NCI-H2227 treated with DMSO at 0.1 percent for 48 hours (cell line): Measurements from ENCODE around the gene CTAG2.
"Not testable (repeated sequence)": the region's sequence is repeated elsewhere in the genome, so short reads cannot be mapped to it uniquely, and the experiment has no call there.

Source experiments
- DNase-seq: peaks from one replicate; lab custom pipeline; 2025; lab: John Stamatoyannopoulos, UW

Gene CTAG2

DNA sequence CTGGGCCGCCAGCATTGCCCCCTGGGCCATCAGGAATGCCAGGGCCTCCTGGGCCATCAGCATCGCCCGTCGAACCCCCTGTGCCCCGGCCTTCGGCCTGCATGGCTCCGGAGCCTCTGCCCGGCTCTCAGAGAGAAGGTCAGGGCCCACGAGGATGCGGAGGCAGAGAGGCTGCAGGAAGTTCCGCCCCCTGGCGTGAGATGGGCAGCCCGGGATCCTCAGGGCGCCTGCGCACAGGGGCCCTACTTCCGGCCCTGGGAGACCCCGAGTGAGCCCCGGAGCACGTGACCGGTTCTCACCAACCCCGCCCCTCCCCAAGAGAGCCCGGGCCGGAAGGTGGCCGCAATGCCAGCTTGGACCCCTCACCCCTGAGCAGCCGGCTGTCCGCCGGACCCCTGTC lies at the start of gene CTAG2:
Gene CTAG2, minus strand, starts transcription at position 167 of the 400 bp plus-strand sequence. Its CDS starts 64 bp downstream, at position 103.
- not testable (repeated sequence) for DNase-seq

DNA sequence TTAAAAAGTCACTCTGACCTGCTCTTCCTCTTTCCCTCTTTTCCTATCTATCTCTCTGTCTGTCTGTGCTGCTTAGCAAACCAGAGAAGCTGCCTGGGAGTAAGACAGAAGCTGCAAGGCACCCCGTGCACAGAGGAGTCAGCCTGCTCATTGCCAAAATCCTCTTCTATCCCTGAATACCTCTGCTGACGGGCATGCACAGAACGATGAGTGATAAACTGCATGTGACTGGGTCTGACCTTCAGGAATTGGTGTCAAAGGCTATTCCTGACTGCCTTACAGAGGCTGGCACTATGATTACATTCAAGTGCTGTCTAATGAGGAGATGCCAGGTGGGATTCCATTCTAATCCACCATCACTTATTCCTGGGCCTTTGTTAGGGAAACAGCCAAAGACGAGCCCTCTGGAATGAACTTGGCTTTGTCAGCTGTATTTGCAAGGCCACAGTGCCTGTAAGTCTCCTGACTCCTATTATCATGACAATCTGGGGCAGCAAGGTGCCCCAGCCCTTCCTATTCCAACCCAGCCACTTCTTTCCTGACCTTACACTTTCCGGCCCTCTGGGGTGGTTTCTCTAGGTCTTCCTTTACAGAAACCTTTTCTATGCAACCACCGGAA lies 45.4 kb upstream of the CTAG2 start:
- no peak for DNase-seq

DNA sequence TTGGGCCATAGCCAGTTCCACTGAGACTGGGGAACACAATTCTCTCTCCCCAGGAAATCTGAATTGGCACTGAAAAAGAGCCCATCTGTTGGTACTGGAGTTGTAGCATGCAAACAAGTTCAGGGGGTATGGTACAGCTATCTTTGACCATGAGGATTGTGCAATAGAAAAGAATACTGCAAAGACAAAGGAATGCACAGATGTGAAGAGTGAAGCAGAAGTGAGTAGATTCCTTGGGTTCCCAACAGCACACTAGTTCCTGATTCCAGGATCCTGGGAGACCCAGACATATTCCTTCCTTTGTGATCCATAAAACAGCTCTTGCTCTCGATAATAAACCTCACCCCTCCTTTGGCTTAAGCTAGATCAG lies 43.3 kb upstream of the CTAG2 start:
- no peak for DNase-seq

DNA sequence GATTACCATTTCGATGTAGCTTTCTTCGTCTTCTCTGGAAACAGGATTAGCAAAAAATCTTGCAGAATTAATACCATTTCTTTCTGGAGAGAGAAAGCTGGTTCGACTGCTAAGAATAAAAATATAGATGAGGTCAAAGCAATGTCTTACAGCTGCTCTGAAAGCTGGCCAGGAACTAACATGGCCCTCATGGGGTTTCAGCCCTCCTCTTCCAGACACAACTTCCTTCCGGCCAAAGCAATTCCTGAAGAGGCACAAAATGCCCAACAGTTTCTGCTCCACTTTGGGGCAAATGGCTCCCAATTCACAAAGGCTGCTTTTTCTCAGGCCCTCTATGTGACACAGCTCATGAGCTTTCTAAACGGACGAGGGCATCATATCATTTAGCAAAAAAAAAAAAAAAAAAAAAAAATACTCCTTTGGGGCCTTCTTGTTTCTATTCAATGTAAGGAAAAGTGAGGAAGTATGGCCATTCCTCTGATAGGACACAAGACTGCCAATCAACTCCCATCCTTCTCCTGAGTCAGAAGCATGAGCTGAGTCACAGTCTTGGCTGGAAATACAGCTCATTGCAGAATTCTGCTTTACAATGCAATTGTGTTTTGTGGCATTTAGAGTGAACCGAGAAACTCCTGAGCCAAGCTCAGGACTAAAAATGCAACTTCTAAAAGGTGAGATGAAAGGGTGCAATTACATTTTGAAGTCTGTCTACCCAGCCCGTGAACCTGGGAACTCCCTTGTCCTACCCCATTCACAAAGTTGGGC lies 42.7 kb upstream of the CTAG2 start:
- DNase-seq, result no peak

DNA sequence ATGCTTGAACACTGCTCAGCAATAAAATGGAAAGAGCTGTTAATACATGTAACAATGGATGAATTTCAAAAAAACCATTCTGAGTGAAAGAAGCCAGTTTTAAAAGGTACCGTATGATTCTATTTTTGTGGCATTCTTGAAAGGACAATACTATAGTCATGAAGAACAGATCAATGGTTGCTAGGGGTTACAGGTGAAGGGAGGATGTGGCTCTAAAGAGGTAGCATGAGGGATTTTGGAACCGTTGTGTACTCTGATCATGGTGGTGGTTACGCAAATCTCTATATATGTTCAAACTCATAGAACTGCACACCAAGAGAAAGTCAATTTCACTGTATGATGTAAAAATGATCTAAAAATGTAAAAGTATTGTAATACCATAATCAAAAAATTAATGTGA lies 40.0 kb upstream of the CTAG2 start:
- DNase-seq, result no peak

DNA sequence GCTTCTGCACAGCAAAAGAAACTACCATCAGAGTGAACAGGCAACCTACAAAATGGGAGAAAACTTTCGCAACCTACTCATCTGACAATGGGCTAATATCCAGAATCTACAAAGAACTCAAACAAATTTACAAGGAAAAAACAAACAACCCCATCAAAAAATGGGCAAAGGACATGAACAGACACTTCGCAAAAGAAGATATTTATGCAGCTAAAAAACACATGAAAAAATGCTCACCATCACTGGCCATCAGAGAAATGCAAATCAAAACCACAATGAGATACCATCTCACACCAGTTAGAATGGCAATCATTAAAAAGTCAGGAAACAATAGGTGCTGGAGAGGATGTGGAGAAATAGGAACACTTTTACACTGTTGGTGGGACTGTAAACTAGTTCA lies 37.1 kb upstream of the CTAG2 start:
- not testable (repeated sequence) for DNase-seq

DNA sequence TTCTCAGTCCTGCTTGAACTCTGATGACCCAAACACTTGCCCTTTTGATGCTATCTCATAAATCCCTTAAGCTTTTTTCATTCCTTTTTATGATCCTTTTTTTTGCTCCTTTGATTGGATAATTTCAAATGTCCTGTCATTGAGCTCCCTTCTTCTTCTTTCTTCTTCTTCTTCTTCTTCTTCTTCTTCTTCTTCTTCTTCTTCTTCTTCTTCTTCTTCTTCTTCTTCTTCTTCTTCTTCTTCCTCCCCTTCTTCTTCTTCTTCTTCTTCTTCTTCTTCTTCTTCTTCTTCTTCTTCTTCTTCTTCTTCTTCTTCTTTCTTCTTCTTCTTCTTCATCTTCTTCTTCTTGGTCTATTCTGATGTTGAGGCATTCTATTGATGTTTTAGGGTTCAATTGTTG lies 18.7 kb upstream of the CTAG2 start:
- not testable (repeated sequence) for DNase-seq

DNA sequence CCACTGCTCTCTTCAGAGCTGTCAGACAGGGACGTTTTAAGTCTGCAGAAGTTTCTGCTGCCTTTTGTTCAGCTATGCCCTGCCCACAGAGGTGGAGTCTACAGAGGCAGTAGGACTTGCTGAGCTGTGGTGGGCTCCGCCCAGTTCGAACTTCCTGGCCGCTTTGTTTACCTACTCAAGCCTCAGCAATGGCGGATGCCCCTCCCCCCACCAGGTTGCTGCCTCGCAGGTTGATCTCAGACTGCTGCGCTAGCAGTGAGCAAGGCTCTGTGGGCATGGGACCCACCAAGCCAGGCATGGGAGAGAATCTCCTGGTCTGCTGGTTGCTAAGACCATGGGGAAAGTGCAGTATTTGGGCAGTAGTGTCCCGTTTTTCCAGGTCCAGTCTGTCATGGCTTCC lies 17.5 kb upstream of the CTAG2 start:
- DNase-seq, result not testable (repeated sequence)

DNA sequence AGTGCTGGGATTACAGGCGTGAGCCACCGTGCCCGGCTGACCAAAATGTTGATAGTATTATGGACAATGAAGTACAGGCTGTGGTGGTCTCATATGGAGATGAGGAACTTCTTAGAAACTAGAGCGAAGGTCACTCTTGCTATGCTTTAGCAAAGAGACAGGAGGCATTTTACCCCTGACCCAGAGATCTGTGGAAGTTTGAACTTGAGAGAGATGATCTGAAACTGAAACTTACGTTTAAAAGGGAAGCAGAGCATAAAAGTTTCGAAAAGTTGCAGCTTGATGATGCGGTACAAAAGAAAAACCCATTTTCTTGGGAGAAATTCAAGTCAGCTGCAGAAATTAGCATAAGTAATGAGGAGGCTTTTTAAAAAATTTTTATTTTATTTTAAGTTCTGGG lies 8.5 kb upstream of the CTAG2 start:
- DNase-seq, result no peak

DNA sequence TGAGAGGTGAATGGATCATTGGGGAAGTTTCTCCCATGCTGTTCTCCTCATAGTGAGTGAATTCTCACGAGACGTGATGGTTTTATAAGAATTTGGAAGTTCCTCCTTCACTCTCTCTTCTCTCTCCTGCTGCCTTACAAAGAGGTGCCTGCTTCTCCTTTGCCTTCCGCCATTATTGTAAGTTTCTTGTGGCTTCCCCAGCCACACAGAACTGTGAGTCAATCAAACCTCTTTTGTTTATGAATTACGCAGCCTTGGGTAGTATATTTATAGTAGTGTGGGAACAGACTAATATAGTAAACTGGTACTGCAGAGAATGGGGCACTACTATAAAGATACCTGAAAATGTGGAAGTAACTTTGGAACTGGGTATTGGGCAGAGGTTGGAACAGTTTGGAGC lies 7.8 kb upstream of the CTAG2 start:
- no peak for DNase-seq

DNA sequence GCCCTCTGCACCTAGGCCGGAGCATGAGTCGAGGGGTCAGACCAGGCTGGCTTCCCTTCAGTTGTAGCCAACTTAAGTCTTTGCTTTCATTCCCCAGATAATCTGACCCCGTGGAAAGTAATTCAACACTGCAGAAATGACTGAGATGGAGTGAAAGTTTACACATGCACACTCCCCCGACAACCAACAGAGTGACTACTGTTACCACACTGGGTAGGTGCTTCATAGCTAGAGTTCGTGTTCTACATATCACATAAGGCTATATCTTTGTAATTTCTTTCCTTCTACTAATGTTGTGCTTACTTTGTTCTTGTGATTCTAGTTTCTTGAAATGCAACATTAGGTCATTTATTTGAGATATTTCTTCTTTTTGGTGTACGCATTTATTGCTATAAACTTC lies 7.2 kb upstream of the CTAG2 start:
- DNase-seq, result no peak

DNA sequence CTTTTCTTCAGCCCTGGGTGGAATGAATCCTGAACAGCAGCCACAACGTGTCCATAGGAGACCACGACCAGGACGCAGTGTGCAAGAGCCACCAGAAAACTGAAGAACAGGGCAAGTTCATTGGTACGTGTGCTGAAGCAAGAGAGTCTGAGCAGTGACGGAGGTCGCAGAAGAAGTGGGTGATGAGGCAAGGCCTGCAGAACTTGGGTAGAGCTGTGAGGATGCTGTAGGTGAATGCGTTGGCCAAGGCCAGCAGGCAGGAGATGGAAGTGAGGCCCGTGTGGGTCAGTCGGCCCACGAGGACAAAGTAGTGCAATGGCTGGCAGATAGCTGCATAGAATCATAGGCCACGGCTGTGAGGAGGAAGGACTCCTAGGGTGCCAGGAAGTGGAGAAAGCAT lies 5.6 kb upstream of the CTAG2 start:
- DNase-seq, result no peak

DNA sequence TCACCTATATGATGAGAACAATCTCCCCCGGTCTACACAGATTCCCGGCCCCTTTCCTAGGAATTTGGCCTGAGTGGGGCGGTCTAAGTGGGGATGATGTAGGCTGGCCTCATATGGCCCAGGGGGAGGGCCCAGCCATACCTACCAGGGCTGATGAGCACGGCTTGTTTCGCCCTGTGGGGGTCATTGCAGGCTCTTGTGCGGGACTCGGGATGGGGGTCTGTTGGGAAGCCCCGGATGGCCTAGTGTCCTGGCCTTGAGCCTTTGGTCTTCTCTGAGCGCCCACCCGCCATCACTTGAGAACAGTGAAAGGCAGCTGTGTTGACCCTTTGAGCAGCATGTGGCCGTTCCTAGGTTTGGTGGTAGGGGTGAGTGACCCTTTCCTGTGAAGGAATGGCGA lies 4.8 kb upstream of the CTAG2 start:
- no peak for DNase-seq

DNA sequence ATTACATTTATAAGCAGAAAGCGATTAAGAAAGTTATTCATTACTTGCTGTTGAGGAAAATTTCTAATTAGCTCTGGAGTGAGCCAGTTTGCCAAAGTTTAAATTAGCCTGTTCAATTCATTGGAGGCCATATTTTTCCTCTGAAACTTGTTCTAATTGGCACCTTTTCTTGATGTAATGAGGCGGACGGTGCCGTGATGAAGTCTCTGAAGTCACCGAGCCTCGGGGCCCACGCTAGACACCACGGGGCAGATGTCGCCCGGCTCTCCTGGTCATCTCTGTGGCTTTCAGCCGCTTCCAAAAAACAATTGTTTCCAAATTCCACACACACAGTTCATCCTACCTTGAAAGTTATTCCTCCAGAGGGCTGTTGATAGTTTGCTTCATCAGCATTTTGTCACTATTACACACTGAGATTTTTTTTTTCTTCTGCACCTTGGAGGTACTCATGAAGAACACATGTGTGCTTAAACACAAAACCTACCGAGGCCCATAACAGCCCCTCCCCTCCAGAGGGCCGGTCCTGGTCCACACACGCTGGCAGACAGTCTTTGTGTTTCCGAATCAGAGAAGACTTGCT lies 3.9 kb upstream of the CTAG2 start:
- no peak for DNase-seq

DNA sequence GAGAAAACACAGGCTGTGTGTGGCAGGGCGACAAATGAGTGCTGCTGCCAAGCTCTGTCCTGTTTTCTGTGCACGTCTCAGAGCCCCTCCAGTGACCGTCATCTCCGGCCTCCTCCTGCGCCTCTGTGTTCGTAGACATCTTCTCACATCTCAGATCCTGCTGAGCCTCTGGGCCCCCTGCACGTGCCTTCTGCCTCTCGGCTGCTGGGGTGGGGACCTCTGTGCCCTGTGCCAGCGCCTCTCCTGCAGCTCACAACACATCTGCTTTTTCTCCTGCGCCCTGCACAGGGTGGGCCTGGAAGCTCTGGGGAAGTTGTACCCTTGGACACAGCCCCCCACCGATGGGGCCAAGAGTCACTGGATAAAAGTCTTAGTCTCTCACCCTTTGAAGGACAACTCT lies 2.4 kb upstream of the CTAG2 start:
- no peak for DNase-seq

DNA sequence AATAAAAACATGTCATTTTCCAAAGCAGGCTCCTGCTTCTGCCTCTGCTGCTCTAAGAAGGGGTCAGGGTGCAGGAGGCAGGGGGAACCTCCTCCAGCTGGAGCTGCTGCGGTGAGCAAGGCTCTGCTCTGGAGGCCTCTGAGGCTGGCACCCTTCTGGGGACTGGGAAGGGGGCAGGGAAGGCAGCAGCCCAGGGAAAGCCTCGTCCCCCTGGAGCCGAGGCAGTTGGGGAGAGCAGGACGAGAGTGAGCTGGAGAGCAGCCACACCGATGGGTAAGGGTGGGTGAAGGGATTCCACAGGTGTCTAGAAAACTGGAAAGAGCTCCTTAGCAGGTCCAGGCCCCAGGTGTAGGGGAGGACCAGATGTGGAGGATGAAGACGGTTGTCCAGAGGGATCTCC lies 2.0 kb upstream of the CTAG2 start:
- no peak for DNase-seq

DNA sequence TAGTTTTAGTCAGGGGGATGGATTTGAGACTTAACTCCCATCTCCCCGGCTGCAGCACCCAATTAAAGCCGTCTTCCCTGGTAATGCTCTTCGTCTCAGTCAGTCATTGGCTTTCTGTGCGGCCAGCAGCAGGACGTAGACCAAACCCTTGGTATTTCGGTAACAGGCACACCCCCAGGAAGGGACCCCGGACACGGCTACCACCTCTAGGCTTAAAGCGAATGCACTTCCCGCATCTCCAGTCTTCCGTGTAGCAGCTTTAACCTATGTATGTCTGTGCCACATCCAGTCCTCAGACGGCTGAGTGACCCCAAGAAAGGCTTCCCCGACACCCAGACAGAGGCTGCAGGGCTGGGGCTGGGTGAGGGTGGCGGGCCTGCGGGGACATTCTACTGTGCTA lies 1.5 kb upstream of the CTAG2 start:
- DNase-seq, result no peak

DNA sequence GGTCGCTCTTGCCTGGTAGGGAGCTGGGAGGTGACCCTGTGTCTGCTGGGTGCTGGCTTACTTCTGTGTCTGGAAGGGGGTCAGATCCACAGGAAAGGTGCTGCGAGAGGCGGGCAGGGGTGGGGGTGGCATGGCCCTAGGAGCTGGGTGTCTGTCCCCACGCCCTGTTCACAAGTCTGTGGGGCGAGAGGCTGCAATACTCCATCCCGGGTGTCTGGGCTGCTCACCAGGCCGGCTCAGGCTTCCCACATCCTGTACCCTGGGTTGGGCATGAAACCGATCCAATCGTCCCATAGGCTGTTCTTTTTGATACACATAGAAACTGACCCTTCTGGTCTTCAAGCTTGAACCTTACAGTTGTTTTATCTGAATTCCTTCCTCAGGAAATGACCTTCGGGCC lies 993 bp upstream of the CTAG2 start:
- DNase-seq, result no peak

DNA sequence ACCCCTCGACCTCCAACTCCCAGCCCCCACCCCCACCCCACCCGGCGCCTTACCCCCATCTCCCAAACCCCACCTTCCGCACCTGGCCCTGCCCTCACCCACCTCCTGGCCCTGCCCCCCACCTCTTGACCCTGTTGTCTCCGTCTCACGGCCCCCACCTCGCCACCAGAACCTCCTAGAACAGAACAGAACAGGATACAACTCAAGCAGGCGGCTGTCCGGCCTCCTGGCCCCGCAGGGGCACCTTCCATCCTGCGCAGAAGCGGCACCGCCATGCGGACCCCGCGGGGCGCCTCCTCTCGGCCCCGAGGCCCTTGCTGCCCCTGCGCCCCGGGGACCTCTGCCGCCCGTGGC lies 354 bp downstream of the CTAG2 start:
- no peak for DNase-seq

DNA sequence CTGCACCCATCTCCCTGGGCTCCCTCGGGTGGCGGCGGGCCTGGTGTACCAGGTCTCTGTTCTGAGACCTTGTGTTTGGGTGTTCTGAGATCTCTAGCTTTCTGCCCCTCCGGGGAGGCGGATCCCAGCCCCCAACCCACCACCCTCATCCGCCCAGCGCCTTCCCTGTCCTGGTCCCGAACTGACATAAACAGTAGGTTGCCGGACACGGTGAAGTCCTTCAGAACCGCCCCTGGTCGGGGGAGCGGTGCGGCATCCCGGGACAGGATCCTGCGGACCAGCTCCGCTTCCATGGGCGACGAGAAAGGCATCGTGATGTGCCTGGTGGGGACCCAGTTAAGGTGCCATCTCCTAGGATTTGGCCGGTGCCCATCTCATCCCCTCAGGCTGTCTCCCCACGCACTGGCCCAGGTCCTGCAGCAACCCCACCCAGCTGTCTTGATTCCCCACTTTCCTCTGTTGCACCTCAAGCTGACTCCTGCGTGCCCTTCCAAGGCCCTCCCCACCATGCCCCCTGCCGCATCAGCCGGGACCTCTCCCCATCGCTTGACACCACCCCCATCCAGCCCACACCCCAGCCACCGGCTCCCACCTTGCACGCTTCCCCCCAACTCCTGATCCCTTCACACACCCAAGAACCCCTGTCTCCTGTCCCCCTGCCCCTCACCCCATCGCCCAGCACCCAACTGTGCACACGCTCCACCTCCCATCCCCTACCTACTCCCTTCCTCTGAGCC lies 900 bp downstream of the CTAG2 start:
- DNase-seq, result no peak

DNA sequence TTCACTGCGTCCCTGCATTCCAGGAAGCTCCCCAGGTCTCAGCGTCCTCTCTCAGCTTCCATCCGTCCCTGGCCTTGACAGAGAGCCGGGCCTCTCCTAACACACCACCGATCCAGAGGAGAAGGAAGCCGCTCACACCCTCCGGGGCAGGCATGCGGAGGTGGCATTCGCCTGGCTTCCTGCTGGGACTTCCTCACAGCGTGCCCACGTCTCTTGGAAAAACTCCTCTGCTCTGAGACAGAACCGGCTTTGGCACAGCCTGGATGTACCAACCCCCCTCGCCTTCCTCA lies 3.2 kb downstream of the CTAG2 start:
- DNase-seq, result no peak

DNA sequence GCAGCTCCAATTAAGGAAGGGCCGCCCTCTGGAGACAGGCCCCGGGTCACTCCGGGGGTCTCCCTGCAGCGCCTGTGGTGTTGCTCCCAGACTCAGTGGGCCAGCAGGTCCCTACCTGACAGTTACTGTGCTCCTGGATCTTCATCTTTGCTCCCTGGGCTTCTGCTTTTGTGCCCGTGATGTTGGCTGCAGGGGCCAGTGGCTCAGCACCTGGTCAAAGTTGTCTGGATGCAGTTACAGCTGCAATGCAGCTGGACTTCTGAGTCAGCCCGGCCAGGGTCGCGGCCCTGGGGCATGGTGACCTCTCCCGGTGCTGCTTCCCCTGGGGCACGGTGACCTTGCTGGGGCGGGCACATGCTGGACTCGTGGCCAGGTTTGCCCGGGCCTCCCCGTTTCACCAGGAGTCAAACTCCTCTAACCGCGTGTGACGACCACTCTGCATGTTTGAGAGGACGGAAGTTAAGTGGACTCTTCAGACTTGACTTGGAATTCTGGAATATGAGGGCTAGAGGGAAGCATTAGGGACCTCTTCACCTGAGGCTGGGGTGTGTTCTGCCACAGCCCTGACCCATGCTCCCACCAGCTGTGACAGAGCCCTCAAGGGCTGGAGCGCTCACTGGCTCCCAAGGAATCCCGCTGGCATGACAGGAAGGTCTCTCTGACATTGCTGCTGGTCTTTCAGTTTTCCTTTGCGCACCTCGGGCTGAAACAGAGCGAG lies 3.7 kb downstream of the CTAG2 start:
- no peak for DNase-seq

DNA sequence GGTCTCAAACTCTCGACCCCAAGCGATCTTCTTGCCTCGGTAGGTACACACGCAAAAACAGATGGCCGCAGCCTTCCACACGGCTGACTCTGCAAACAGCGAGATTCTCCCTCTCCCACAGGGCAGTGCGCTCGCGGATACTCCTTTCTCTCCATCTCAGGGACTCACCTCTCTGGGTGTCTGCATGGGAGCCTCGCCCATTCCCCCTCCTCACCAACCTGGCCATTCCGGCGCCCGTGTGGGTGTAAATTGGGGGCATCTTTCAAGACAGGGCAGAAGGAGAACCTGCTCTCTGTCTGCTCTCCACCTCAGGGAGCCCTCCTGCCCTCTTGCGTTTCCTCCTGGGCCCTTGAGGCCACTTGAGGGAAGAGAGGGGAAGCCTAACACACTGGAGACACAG lies 4.4 kb downstream of the CTAG2 start:
- DNase-seq, result no peak
